ENCODE results near the gene NCAM1.
A peak's percentile ranks its signal among the peaks of the same experiment; 100 is the strongest.

Gene NCAM1

GRCh38 chr11:113035708-113036107, 74.5 kb downstream of the NCAM1 start:
- Histone ChIP-seq H3K4me1 (ENCODE audit: control insufficient read depth in 2 of 2, insufficient read depth in 1 of 2, low read depth in 1 of 2, low read length in 2 of 2) (no peaks in the 10 kb centered on the region), H3K36me3 (replicated peaks in 1 of 2; ENCODE audit: control insufficient read depth in 2 of 2, insufficient read depth in 2 of 2, low read length in 2 of 2) (no peaks in the 10 kb centered on the region), H2BK120ac (ENCODE audit: low read depth, low read length) (no peak overlapping the region), H3K18ac (ENCODE audit: low read length) (peak overlapping the region; percentile 46), H3K9me3 (replicated peaks in 1 of 2; ENCODE audit: control insufficient read depth in 2 of 2, insufficient read depth in 1 of 2, low read depth in 1 of 2, low read length in 2 of 2) (no peaks in the 10 kb centered on the region), H3K4me2 (ENCODE audit: insufficient read depth, low read length, poor library complexity, severe bottlenecking) (no peak overlapping the region), H3K4ac (ENCODE audit: low read length) (peak overlapping the region; percentile 20), H4K8ac (ENCODE audit: low read depth, low read length) (no peak overlapping the region), H3K27me3 (ENCODE audit: control insufficient read depth in 3 of 3, insufficient read depth in 3 of 3, low read depth in 1 of 3, low read length in 3 of 3) (no peaks in the 10 kb centered on the region), H3K4me3 (ENCODE audit: low read length in 2 of 2) (no peak overlapping the region), H2AK5ac (ENCODE audit: low read depth, low read length) (no peak overlapping the region), H2BK5ac (ENCODE audit: low read length) (no peak overlapping the region), H2BK12ac (ENCODE audit: low read length) (no peak overlapping the region), H3K14ac (ENCODE audit: low read length) (no peak overlapping the region), H2AFZ (ENCODE audit: low read length) (no peak overlapping the region), H3K79me1 (ENCODE audit: low read depth, low read length) (no peaks in the 10 kb centered on the region), H3K23ac (ENCODE audit: low read depth, low read length, poor library complexity) (no peak overlapping the region), H3K27ac (replicated peaks; ENCODE audit: low read length) (no peak overlapping the region), H3K9ac (ENCODE audit: low read depth, low read length, poor library complexity) (no peak overlapping the region), H2BK15ac (ENCODE audit: low read length) (no peak overlapping the region), H4K91ac (ENCODE audit: low read depth, low read length, poor library complexity) (no peak overlapping the region)
- no CpG with 5 or more reads among the region's 3 CpGs for WGBS, 2 donors (ENCODE audit: extremely low coverage in 2 of 2, insufficient read length in 2 of 2, insufficient replicate concordance in 1 of 2)
- no peak for DNase-seq (ENCODE audit: low spot score)

DNA sequence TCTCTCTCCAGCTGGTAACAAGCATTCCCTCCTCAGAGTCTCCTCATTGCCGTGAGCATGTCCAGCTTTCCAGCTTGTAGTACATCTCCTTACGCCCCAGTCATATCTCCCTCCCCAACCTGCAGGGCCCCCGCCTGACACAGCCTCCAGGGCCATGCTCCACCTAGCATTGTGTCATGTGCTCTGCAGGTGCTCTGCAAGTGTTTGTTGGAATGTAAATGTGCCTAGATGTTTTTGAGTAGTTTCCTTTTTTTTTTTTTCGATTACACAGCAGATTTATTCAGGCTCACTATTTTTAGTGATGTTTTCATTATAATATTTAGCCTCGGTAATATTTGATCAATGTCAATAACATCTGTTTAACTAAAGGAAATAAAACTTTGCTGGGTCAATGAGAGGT, 82.5 kb downstream of the NCAM1 start:
- Histone ChIP-seq H3K9me3 (replicated peaks in 1 of 2; ENCODE audit: control insufficient read depth in 2 of 2, insufficient read depth in 1 of 2, low read depth in 1 of 2, low read length in 2 of 2) (no peaks in the 10 kb centered on the region), H2BK15ac (ENCODE audit: low read length) (no peak overlapping the region), H2BK120ac (ENCODE audit: low read depth, low read length) (no peak overlapping the region), H3K36me3 (replicated peaks in 1 of 2; ENCODE audit: control insufficient read depth in 2 of 2, insufficient read depth in 2 of 2, low read length in 2 of 2) (no peaks in the 10 kb centered on the region), H4K8ac (ENCODE audit: low read depth, low read length) (no peak overlapping the region), H3K23ac (ENCODE audit: low read depth, low read length, poor library complexity) (no peak overlapping the region), H4K91ac (ENCODE audit: low read depth, low read length, poor library complexity) (no peak overlapping the region), H3K4ac (ENCODE audit: low read length) (no peak overlapping the region), H3K14ac (ENCODE audit: low read length) (no peak overlapping the region), H3K18ac (ENCODE audit: low read length) (no peak overlapping the region), H3K4me3 (ENCODE audit: low read length in 2 of 2) (no peak overlapping the region), H3K27ac (replicated peaks; ENCODE audit: low read length) (no peak overlapping the region), H3K4me2 (ENCODE audit: insufficient read depth, low read length, poor library complexity, severe bottlenecking) (no peak overlapping the region), H3K79me1 (ENCODE audit: low read depth, low read length) (no peaks in the 10 kb centered on the region), H3K9ac (ENCODE audit: low read depth, low read length, poor library complexity) (no peak overlapping the region), H2BK12ac (ENCODE audit: low read length) (no peak overlapping the region), H3K4me1 (ENCODE audit: control insufficient read depth in 2 of 2, insufficient read depth in 1 of 2, low read depth in 1 of 2, low read length in 2 of 2) (no peaks in the 10 kb centered on the region), H3K27me3 (ENCODE audit: control insufficient read depth in 3 of 3, insufficient read depth in 3 of 3, low read depth in 1 of 3, low read length in 3 of 3) (no peaks in the 10 kb centered on the region), H2AFZ (ENCODE audit: low read length) (no peak overlapping the region), H2AK5ac (ENCODE audit: low read depth, low read length) (no peak overlapping the region), H2BK5ac (ENCODE audit: low read length) (no peak overlapping the region)
- DNase-seq (ENCODE audit: low spot score), result no peak
- WGBS, 2 donors (ENCODE audit: extremely low coverage in 2 of 2, insufficient read length in 2 of 2, insufficient replicate concordance in 1 of 2), result no CpG with 5 or more reads among the region's 5 CpGs

GRCh38 chr11:113045146-113045545, 83.9 kb downstream of the NCAM1 start:
- Histone ChIP-seq H4K91ac (ENCODE audit: low read depth, low read length, poor library complexity) (no peak overlapping the region), H3K27ac (replicated peaks; ENCODE audit: low read length) (no peak overlapping the region), H2BK5ac (ENCODE audit: low read length) (no peak overlapping the region), H3K23ac (ENCODE audit: low read depth, low read length, poor library complexity) (no peak overlapping the region), H3K9ac (ENCODE audit: low read depth, low read length, poor library complexity) (no peak overlapping the region), H2AK5ac (ENCODE audit: low read depth, low read length) (no peak overlapping the region), H2AFZ (ENCODE audit: low read length) (no peak overlapping the region), H3K4me3 (ENCODE audit: low read length in 2 of 2) (no peak overlapping the region), H2BK12ac (ENCODE audit: low read length) (no peak overlapping the region), H2BK15ac (ENCODE audit: low read length) (no peak overlapping the region), H4K8ac (ENCODE audit: low read depth, low read length) (no peak overlapping the region), H3K4ac (ENCODE audit: low read length) (no peak overlapping the region), H3K4me2 (ENCODE audit: insufficient read depth, low read length, poor library complexity, severe bottlenecking) (no peak overlapping the region), H3K18ac (ENCODE audit: low read length) (no peak overlapping the region), H3K9me3 (replicated peaks in 1 of 2; ENCODE audit: control insufficient read depth in 2 of 2, insufficient read depth in 1 of 2, low read depth in 1 of 2, low read length in 2 of 2) (no peaks in the 10 kb centered on the region), H3K27me3 (ENCODE audit: control insufficient read depth in 3 of 3, insufficient read depth in 3 of 3, low read depth in 1 of 3, low read length in 3 of 3) (no peaks in the 10 kb centered on the region), H2BK120ac (ENCODE audit: low read depth, low read length) (no peak overlapping the region), H3K36me3 (replicated peaks in 1 of 2; ENCODE audit: control insufficient read depth in 2 of 2, insufficient read depth in 2 of 2, low read length in 2 of 2) (no peaks in the 10 kb centered on the region), H3K14ac (ENCODE audit: low read length) (no peak overlapping the region), H3K4me1 (ENCODE audit: control insufficient read depth in 2 of 2, insufficient read depth in 1 of 2, low read depth in 1 of 2, low read length in 2 of 2) (no peaks in the 10 kb centered on the region), H3K79me1 (ENCODE audit: low read depth, low read length) (no peaks in the 10 kb centered on the region)
- WGBS, 2 donors (ENCODE audit: extremely low coverage in 2 of 2, insufficient read length in 2 of 2, insufficient replicate concordance in 1 of 2), result no CpG with 5 or more reads among the region's 15 CpGs
- DNase-seq (ENCODE audit: low spot score), result no peak

DNA sequence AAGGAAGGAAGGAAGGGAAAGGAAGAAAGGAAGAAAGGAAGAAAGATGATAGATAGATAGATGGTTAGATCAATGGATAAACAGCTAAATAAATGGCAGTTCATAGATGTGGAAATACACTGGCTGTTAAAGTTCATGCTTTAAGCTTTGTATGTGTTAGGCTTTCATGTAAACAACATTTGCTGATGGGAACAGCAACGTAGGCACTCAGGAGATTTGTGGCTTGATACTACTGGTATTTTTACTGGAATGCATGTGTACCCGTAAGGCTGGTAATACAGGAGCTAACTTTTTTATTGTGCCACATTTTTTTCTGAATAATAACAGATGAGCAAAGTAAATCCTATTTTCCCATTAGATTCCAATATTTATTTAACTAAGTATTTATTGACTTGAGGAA, 85.6 kb downstream of the NCAM1 start:
- Histone ChIP-seq H3K9me3 (replicated peaks in 1 of 2; ENCODE audit: control insufficient read depth in 2 of 2, insufficient read depth in 1 of 2, low read depth in 1 of 2, low read length in 2 of 2) (no peaks in the 10 kb centered on the region), H4K91ac (ENCODE audit: low read depth, low read length, poor library complexity) (no peak overlapping the region), H2BK120ac (ENCODE audit: low read depth, low read length) (no peak overlapping the region), H2BK5ac (ENCODE audit: low read length) (no peak overlapping the region), H3K4me1 (ENCODE audit: control insufficient read depth in 2 of 2, insufficient read depth in 1 of 2, low read depth in 1 of 2, low read length in 2 of 2) (no peaks in the 10 kb centered on the region), H3K27ac (replicated peaks; ENCODE audit: low read length) (no peak overlapping the region), H3K18ac (ENCODE audit: low read length) (no peak overlapping the region), H3K36me3 (replicated peaks in 1 of 2; ENCODE audit: control insufficient read depth in 2 of 2, insufficient read depth in 2 of 2, low read length in 2 of 2) (no peaks in the 10 kb centered on the region), H3K79me1 (ENCODE audit: low read depth, low read length) (no peaks in the 10 kb centered on the region), H3K4me2 (ENCODE audit: insufficient read depth, low read length, poor library complexity, severe bottlenecking) (no peak overlapping the region), H3K14ac (ENCODE audit: low read length) (no peak overlapping the region), H3K4ac (ENCODE audit: low read length) (no peak overlapping the region), H3K27me3 (ENCODE audit: control insufficient read depth in 3 of 3, insufficient read depth in 3 of 3, low read depth in 1 of 3, low read length in 3 of 3) (no peaks in the 10 kb centered on the region), H2AFZ (ENCODE audit: low read length) (no peak overlapping the region), H3K9ac (ENCODE audit: low read depth, low read length, poor library complexity) (no peak overlapping the region), H3K23ac (ENCODE audit: low read depth, low read length, poor library complexity) (no peak overlapping the region), H4K8ac (ENCODE audit: low read depth, low read length) (no peak overlapping the region), H2AK5ac (ENCODE audit: low read depth, low read length) (no peak overlapping the region), H3K4me3 (ENCODE audit: low read length in 2 of 2) (no peak overlapping the region), H2BK12ac (ENCODE audit: low read length) (no peak overlapping the region), H2BK15ac (ENCODE audit: low read length) (no peak overlapping the region)
- WGBS, 2 donors (ENCODE audit: extremely low coverage in 2 of 2, insufficient read length in 2 of 2, insufficient replicate concordance in 1 of 2), result no CpG with 5 or more reads among the region's 2 CpGs
- DNase-seq (ENCODE audit: low spot score), result no peak

All from neuronal stem cell (in vitro differentiated cells).